Activated naive CD4-positive, alpha-beta T cell treated with anti-CD3 and anti-CD28 coated beads, Interleukin-2, amount 50 U/mL, for 16 hours (primary cell): Measurements from ENCODE around the gene NPTX1.

Experiments
- DNase-seq: peaks from one replicate; pipeline ENCODE4 v3.0.0-alpha.2; 2020

Gene NPTX1

DNA sequence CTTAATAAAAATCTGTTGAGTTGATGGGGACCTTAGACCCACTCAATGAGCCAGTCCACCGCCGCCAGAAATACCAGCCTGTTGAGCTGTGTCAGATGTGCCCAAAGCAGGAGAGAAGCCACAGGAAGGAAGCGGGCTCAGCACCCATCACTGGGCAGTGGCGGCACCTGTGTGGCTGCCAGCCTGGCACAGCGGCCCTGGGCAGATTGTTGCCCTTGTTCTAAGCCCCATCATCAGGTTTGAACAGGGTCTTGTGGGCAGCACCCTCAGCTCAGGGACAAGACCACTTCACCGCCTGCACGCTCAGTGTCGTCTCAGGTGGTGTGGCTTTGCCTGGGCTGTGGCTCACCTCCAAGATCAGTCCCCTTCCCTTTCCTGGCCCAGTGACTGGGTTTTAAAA lies 52.1 kb downstream of the NPTX1 start:
- no peak for DNase-seq

- DNase-seq, result no peak
These were observed 52.7 kb downstream of the NPTX1 start for GRCh38 chr17:80423536-80424225.

- no peak for DNase-seq
These were observed 53.4 kb downstream of the NPTX1 start for GRCh38 chr17:80422981-80423380.

- DNase-seq, result no peak
These were observed 54.1 kb downstream of the NPTX1 start for GRCh38 chr17:80422276-80422675.

DNA sequence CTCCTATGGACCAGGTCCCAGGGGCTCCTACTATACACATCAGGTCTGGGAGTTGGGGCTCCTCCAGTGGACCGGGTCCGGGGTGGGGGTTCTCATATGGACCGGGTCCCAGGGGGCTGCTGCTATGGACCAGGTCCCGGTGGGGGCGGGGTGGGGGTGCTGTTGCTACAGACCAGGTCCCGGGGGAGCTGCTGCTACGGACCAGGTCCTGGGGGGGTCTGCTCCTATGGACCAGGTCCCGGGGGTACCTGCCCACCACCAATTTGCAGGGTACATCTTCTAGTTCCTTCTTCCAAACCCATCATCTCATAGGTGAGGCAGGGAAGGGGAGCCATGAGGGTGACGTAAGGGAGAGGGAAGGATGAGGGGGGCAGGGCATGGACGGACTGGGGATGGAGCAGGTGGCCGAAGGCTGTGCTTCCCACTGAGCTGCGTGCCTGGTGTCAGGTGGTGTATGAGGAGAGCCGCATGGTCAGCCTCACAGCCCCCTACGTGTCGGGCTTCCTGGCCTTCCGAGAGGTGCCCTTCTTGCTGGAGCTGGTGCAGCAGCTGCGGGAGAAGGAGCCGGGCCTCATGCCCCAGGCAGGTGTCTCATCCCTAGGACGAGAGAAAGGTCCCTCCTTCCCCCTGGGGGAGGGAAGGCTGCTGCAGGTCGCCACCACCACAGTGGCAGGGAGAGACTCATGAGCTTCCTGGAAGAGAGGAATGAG lies 54.9 kb downstream of the NPTX1 start:
- no peak for DNase-seq

- no peak for DNase-seq
These were observed 57.2 kb downstream of the NPTX1 start for GRCh38 chr17:80419255-80419654.

DNA sequence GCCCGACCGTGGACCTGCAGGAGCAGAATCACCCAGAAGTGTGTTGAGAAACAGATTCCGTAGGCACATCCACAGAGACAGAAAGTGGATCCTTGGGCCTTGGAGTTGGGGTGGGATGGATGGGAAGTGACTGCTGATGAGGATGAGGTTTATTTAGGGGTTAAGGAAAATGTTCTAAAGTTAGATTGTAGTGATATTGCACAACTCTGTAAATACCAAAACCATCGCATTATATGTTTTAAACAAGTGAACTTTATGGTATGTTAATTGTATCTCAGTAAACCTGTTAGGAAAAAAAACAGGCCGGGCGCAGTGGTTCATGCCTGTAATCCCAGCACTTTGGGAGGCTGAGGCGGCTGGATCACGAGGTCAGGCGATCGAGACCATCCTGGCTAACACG lies 57.8 kb downstream of the NPTX1 start:
- no peak for DNase-seq
